Keratinocyte (primary cell): ENCODE data around the gene TBCE. TPM values are rescaled to one million over a fixed set of nuclear protein-coding genes. Genes with fewer than 3 reads are reported as not detected.

Source experiments
- DNase-seq: peaks from one replicate; pipeline ENCODE4 v3.0.0-alpha.2; 2011; ENCODE audit warnings: low read depth, missing footprints, low spot score
- FAIRE-seq: peaks from 2 replicates; lab custom pipeline; 2011; peaks lifted over from hg19 to GRCh38; lab: Jason Lieb, UNC
- H2AFZ ChIP-seq: 2 replicates; pipeline ENCODE4 v1.6.0; 2012; ENCODE audit warnings: low read length, control low read depth, inconsistent platforms; ENCODE audit not compliant: control insufficient read depth
- H3K27ac ChIP-seq: 2 replicates; pipeline ENCODE4 v1.5.1; 2011; ENCODE audit warnings: low read length; ENCODE audit not compliant: control insufficient read depth, insufficient read depth
- H3K27me3 ChIP-seq: 3 replicates; pipeline ENCODE4 v1.6.0; 2011; ENCODE audit warnings: low read length; ENCODE audit not compliant: control insufficient read depth, insufficient read depth; ENCODE audit errors: extremely low read depth
- H3K36me3 ChIP-seq, 2 experiments: 2 replicates in 1 of 2; 3 replicates in 1 of 2; pipeline ENCODE4 v1.5.1; 2011; ENCODE audit warnings: low read length in 2 of 2, mild to moderate bottlenecking in 1 of 2; ENCODE audit not compliant: control insufficient read depth in 2 of 2, insufficient read depth in 2 of 2; ENCODE audit errors: extremely low read depth in 1 of 2
- H3K4me1 ChIP-seq: 3 replicates; pipeline ENCODE4 v1.5.1; 2011; ENCODE audit warnings: low read length; ENCODE audit not compliant: control insufficient read depth, insufficient read depth; ENCODE audit errors: extremely low read depth
- H3K4me2 ChIP-seq: 3 replicates; pipeline ENCODE4 v1.6.0; 2011; ENCODE audit warnings: low read depth, low read length; ENCODE audit not compliant: control insufficient read depth, insufficient read depth; ENCODE audit errors: extremely low read depth
- H3K4me3 ChIP-seq, 3 experiments: fragments of 200-600 bp in 1 of 3; sonication (generic) in 1 of 3; 2 replicates in 2 of 3; 3 replicates in 1 of 3; pipeline ENCODE4 v1.5.1; 2011 to 2016; ENCODE audit warnings: low read length in 3 of 3, mild to moderate bottlenecking in 3 of 3, control low read depth in 2 of 3, inconsistent platforms in 1 of 3, low read depth in 1 of 3, mixed read lengths in 1 of 3, mixed run types in 1 of 3, moderate library complexity in 1 of 3; ENCODE audit not compliant: control insufficient read depth in 2 of 3, insufficient read depth in 2 of 3; ENCODE audit errors: extremely low read depth in 1 of 3
- H3K79me2 ChIP-seq: 2 replicates; pipeline ENCODE4 v1.6.0; 2012; ENCODE audit warnings: low read length; ENCODE audit not compliant: control insufficient read depth, insufficient read depth
- H3K9ac ChIP-seq: 3 replicates; pipeline ENCODE4 v1.6.0; 2011; ENCODE audit warnings: low read length; ENCODE audit not compliant: control insufficient read depth, insufficient read depth; ENCODE audit errors: extremely low read depth
- H3K9me1 ChIP-seq: 3 replicates; pipeline ENCODE4 v1.6.0; 2011; ENCODE audit warnings: low read length; ENCODE audit not compliant: control insufficient read depth, insufficient read depth; ENCODE audit errors: extremely low read depth
- H3K9me3 ChIP-seq: 2 replicates; pipeline ENCODE4 v1.5.1; 2012; ENCODE audit warnings: low read depth, low read length; ENCODE audit not compliant: control insufficient read depth
- H4K20me1 ChIP-seq: 3 replicates; pipeline ENCODE4 v1.6.0; 2011; ENCODE audit warnings: low read length; ENCODE audit not compliant: control insufficient read depth, insufficient read depth; ENCODE audit errors: extremely low read depth
- CTCF ChIP-seq, 3 experiments: IDR thresholded peaks in 1 of 3; conservative IDR thresholded peaks in 1 of 3; optimal IDR thresholded peaks in 1 of 3; 2 replicates in 2 of 3; 3 replicates in 1 of 3; pipeline versions ENCODE3 to v1.5.1; 2011; ENCODE audit warnings: low read length in 3 of 3, mild to moderate bottlenecking in 3 of 3, moderate library complexity in 2 of 3, control low read depth in 1 of 3, inconsistent platforms in 1 of 3; ENCODE audit not compliant: insufficient read depth in 2 of 3; ENCODE audit errors: extremely low read depth in 1 of 3
- EZH2 ChIP-seq: IDR thresholded peaks from one replicate; pipeline ENCODE4 v1.6.1; 2012; ENCODE audit warnings: inconsistent platforms, mild to moderate bottlenecking, low read length, moderate library complexity
- dilution Hi-C: fragments of 300-500 bp; cut with MboI; formaldehyde crosslinking; loops from one replicate; pipeline ENCODE4 v1.7.0; 2020; ENCODE audit warnings: low sequenced_read_pairs; ENCODE audit not compliant: extremely low pct_ligation_motif_present
- polyA plus RNA-seq, 5 experiments: library from polyadenylated mRNA; depleted of rRNA in 3 of 5; stranded (reverse) in 3 of 5; stranded (forward) in 1 of 5; unstranded in 1 of 5; fragments of >200 nt; gene quantifications; 1 replicate in 1 of 5; 2 replicates in 3 of 5; 3 replicates in 1 of 5; pipeline versions ENCODE4 v1.2.1 to v1.2.3, GENCODE V29; 2011 to 2012; ENCODE audit warnings: missing spikeins in 2 of 5, low read depth in 1 of 5, low replicate concordance in 1 of 5

The TBCE gene
- polyA plus RNA-seq, 1 donor (not counting 4 experiments of a cell fraction or from before 2014, with no cell fraction given) = 27.5 TPM

DNA sequence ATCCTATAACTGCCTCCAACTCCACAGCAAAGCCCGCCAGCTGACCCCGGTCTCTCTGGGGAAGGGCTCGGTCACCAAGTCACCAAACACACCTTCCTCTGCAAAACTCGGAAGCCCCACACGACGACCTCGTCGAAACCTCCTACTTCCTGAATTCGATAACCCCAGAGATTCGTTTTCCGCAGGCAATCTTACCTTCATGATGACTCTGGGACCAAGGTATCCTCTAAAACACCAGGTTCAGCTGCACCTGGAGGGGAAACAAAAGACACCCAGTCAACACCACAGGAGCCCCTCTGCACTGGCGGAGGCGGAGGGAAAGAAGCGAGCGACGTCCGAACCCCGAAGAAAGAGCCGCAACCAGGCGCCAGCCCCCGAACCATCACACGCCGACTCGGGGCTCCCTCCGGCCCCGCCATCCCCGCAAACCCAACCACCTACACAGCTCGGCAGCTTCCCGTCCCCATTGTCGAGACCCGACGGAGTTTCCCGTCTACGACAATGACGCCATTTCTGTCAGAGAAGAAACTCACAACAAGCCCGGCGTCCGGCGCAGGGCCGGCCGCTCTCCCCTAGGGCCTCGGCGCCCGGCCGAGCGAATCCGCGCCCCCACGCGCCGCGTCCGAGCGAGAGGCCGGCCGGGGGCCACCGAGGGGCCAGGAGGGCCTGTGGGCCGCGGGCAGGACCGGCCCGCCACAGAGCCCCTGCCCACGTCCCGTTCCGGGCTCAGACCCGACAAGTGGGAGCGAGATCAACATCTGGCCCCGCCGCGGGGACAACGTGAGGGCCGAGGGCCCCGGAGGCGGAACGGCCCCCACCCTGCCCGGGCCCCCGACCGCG is 40.3 kb upstream of the TBCE start:
- Histone ChIP-seq H3K4me1 (peaks cover 28% of the 10 kb centered on the region), H3K4me3 (peak overlapping the region; percentile 95 to 97 (median 96)), H3K27me3 (no peaks in the 10 kb centered on the region), H3K36me3 (peaks cover 0 to 4% of the 10 kb centered on the region in 2 experiments), H4K20me1 (no peaks in the 10 kb centered on the region), H3K9me1 (no peaks in the 10 kb centered on the region), H3K9me3 (no peaks in the 10 kb centered on the region), H3K27ac (peak overlapping the region; percentile 88), H3K9ac (peak overlapping the region; percentile 91), H3K4me2 (peak overlapping the region; percentile 99), H2AFZ (peak overlapping the region; percentile 30), H3K79me2 (peaks cover 87% of the 10 kb centered on the region)
- no peak for FAIRE-seq
- no peak for DNase-seq
- TF ChIP-seq CTCF (optimal IDR thresholded peaks at IDR 0.05 in 1 of 3, IDR thresholded peaks at IDR 0.05 in 1 of 3, conservative IDR thresholded peaks at IDR 0.05 in 1 of 3; ENCODE audit: extremely low read depth in 1 of 3, insufficient read depth in 2 of 3, low read length in 3 of 3) (no peak), EZH2 (no peak)
- dilution Hi-C loops = no loop called here

DNA sequence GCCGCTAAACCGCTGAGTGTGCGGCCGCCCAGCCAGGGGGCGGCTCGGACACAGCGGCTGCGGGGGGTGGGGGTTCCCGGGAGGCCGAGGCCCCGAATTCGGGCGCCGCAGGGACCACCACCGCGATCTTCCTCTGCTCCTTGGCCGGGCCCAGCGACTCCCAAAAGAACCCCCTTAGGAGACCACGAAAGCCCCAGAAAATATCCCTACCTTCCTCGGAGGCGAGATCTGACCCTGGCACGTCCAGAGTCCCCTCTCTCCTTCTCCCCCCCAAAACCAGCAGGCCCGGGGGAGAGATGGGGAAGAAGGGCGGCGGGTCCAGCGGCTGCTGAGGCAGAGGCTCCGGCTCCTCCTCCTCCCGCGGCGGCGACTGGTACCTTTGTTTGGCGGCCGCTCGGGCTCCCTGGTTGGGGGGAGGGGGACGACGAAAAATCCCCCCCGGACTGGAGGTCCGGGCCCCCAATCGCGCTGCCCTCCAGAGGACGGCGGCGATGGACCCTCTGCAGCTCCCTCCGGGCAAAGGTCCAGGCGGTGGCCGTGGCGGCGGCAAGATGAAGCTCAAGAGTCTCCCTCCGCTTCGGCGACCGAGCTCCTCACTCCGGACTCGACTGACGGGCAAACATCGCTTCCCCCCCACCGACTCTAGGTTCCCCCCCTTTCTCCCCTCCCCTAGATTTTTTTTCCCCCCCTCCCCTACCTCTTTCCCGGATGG is 39.5 kb upstream of the TBCE start, which contains the start of gene ARID4B:
Gene ARID4B, minus strand, starts transcription at position 621 of the 712 bp plus-strand sequence. CDS start 1,260 bp downstream, outside the sequence.
- H3K79me2 ChIP-seq = peaks cover 87% of the 10 kb centered on the region
- no peaks in the 10 kb centered on the region for H3K27me3 ChIP-seq
- no peak for DNase-seq
- H2AFZ ChIP-seq = peak within 1 kb of the TSS; percentile 100
- FAIRE-seq = no peak
- peak within 1 kb of the TSS; percentile 95 to 97 (median 96) for H3K4me3 ChIP-seq
- dilution Hi-C loops = no loop called here
- peak within 1 kb of the TSS; percentile 99 for H3K4me2 ChIP-seq
- no peaks in the 10 kb centered on the region for H4K20me1 ChIP-seq
- peak within 1 kb of the TSS; percentile 91 for H3K9ac ChIP-seq
- peaks cover 0 to 4% of the 10 kb centered on the region in 2 experiments for H3K36me3 ChIP-seq
- peak within 1 kb of the TSS; percentile 95 for H3K27ac ChIP-seq
- H3K9me3 ChIP-seq = no peaks in the 10 kb centered on the region
- peaks cover 30% of the 10 kb centered on the region for H3K4me1 ChIP-seq
- no peaks in the 10 kb centered on the region for H3K9me1 ChIP-seq
- TF ChIP-seq CTCF (optimal IDR thresholded peaks at IDR 0.05 in 1 of 3, IDR thresholded peaks at IDR 0.05 in 1 of 3, conservative IDR thresholded peaks at IDR 0.05 in 1 of 3; ENCODE audit: extremely low read depth in 1 of 3, insufficient read depth in 2 of 3, low read length in 3 of 3) (no peak), EZH2 (no peak)
